BE2C (cell line): Measurements from ENCODE around the gene FFAR3.
"Not testable (repeated sequence)": the region's sequence is repeated elsewhere in the genome, so short reads cannot be mapped to it uniquely, and the experiment has no call there.

Experiments
- DNase-seq: peaks from one replicate; pipeline ENCODE4 v3.0.0-alpha.2; 2020
- H3K27me3 ChIP-seq: fragments of 250-450 bp; sonication (Bioruptor Pico); 2 replicates; pipeline ENCODE4 v1.5.1; 2020; ENCODE audit warnings: mild to moderate bottlenecking
- H3K36me3 ChIP-seq: fragments of 250-450 bp; sonication (Bioruptor Pico); 2 replicates; pipeline ENCODE4 v1.5.1; 2020; ENCODE audit warnings: mild to moderate bottlenecking
- H3K4me1 ChIP-seq: fragments of 250-450 bp; sonication (Bioruptor Pico); 2 replicates; pipeline ENCODE4 v1.5.1; 2020
- H3K4me3 ChIP-seq: 2 replicates; pipeline ENCODE4 v1.5.1; 2011; ENCODE audit warnings: low read depth, low read length
- H3K9me3 ChIP-seq: fragments of 250-450 bp; sonication (Bioruptor Pico); 2 replicates; pipeline ENCODE4 v1.5.1; 2020
- TF ChIP-seq, protein P1 (sequence below): IDR thresholded peaks from 2 replicates; pipeline ENCODE4 v1.5.1; 2012; ENCODE audit warnings: mild to moderate bottlenecking, low read depth, low read length

FFAR3 gene

DNA sequence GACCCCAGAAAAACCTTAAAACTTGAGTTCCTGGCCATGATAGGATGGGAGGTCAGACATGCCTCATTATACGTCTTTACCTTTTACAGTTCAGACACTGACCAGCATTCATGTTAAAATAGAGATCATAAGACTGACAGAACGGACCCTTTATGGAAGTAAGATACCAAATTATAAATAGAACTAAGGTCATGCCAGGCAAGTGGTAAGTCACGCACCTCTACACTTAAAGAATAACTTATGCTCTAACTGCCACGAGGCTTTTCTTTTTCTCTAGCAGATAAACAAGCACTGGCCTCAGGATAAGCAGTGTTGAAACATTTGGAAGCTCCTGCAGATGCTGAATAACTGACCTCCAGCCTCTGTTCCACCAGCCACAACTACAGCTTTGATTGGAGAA, 41.0 kb downstream of the FFAR3 start:
- Histone ChIP-seq H3K9me3 (no peaks in the 10 kb centered on the region), H3K4me1 (peaks cover 9% of the 10 kb centered on the region), H3K36me3 (no peaks in the 10 kb centered on the region), H3K4me3 (no peak overlapping the region), H3K27me3 (no peaks in the 10 kb centered on the region)
- no peak for DNase-seq
- TF ChIP-seq, protein P1, sequence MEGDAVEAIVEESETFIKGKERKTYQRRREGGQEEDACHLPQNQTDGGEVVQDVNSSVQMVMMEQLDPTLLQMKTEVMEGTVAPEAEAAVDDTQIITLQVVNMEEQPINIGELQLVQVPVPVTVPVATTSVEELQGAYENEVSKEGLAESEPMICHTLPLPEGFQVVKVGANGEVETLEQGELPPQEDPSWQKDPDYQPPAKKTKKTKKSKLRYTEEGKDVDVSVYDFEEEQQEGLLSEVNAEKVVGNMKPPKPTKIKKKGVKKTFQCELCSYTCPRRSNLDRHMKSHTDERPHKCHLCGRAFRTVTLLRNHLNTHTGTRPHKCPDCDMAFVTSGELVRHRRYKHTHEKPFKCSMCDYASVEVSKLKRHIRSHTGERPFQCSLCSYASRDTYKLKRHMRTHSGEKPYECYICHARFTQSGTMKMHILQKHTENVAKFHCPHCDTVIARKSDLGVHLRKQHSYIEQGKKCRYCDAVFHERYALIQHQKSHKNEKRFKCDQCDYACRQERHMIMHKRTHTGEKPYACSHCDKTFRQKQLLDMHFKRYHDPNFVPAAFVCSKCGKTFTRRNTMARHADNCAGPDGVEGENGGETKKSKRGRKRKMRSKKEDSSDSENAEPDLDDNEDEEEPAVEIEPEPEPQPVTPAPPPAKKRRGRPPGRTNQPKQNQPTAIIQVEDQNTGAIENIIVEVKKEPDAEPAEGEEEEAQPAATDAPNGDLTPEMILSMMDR, result no peak

DNA sequence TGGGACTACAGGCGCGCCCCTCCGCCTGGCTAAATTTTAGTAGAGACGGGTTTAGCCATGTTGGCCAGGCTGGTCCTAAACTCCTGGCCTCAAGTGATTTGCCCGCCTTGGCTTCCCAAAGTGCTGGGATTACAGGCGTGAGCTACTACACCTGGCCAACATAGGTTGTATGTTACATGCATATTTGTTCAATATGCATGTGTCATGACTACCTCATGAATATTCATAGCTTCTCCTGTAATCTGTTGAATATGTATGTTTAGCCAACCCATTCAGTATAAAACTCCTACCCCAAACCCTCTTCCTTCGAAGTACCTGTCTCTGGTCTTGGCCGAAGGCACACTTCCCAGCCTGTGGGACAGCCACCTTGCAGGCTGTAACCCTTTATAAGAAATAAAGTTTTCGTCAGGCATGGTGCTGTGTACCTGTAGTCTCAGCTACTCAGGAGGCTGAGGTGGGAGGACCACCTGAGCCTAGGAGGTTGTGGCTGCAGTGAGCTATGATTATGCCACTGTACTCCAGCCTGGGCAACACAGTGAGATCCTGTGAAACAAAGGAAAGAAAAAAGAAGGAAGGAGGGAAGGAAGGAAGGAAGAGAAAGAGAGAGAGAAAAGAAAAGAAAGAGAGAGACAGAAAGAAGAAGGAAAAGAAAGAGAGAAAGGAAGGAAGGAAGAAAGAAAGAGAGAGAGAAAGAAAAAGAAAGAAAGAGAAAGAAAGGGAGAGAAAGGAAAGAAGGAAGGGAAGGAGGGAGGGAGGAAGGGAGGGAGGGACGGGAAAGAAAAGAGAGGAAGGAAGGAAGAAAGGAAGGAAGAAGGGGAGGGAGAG, 41.9 kb downstream of the FFAR3 start:
- DNase-seq, result no peak
- Histone ChIP-seq H3K36me3 (no peaks in the 10 kb centered on the region), H3K4me3 (no peak overlapping the region), H3K9me3 (no peaks in the 10 kb centered on the region), H3K4me1 (peaks cover 9% of the 10 kb centered on the region), H3K27me3 (no peaks in the 10 kb centered on the region)
- TF ChIP-seq, protein P1, result no peak

DNA sequence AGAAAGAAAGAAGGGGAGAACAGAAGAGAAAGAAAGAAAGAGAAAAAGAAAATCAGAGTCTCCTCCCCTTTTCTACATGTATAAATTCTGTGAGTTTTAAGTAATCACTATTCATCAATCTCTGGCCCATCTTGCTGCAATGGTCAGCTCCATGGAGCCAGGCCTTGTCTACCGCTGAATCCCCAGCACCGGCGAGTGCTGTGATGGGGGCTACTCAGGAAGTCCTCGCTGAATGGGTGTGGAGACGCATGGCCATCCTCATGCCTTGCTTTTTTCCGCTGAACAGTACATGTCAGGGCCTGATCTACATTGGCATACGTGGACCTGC, 42.5 kb downstream of the FFAR3 start:
- DNase-seq, result no peak
- H3K9me3 ChIP-seq, result no peaks in the 10 kb centered on the region
- no peaks in the 10 kb centered on the region for H3K36me3 ChIP-seq
- TF ChIP-seq, protein P1, result no peak
- no peaks in the 10 kb centered on the region for H3K27me3 ChIP-seq
- H3K4me3 ChIP-seq, result no peak overlapping the region
- peaks cover 9% of the 10 kb centered on the region for H3K4me1 ChIP-seq

DNA sequence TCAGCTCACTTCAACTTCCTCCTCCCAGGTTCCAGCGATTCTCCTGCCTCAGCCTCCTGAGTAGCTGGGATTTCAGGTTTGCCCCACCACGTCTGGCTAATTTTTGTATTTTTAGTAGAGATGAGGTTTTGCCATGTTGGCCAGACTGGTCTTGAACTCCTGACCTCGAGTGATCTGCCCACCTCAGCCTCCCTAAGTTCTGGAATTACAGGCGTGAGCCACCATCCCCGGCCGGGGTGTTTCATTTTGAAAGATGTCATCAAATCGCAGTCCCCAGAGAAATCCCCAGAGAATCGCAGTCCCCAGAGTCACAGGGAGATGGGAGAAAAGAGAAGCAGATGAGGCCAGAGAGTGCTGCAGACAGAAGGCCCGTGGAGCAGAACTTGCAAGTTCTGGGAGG, 43.2 kb downstream of the FFAR3 start:
- not testable (repeated sequence) for H3K27me3 ChIP-seq, DNase-seq

DNA sequence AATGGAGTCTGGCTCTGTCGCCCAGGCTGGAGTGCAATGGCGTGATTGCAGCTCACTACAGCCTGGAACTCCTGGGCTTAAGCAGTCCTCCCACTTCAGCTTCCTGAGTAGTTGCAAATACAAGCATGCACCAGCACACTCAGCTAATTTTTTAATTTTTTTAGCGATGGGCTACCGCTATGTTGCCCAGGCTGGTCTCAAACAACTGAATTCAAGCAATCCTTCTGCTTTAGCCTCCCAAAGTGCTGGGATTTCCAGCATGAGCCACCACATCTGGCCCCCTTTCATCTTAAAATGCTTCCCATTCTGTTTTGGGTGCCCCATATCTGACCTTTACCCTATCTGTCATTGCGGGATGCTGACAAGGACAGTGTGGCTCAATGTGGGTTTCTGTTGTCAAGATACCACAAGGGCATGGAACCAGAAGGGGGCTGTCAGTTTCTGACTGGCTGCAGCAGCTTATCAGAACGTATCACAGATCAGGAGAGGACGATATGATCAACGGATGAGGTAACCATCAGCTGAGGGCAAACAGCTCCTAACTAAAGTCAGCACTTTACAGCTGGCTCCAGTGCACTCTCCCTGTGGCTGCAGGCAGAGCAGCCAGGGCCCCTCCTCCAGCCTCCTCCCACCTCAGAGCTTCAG, 45.0 kb downstream of the FFAR3 start:
- Histone ChIP-seq H3K4me1 (peaks cover 3% of the 10 kb centered on the region), H3K27me3 (no peaks in the 10 kb centered on the region), H3K4me3 (no peak overlapping the region), H3K9me3 (no peaks in the 10 kb centered on the region), H3K36me3 (no peaks in the 10 kb centered on the region)
- TF ChIP-seq, protein P1, result no peak
- DNase-seq, result no peak

More for the DNA sequence above, 43.2 kb downstream of the FFAR3 start:
- H3K9me3 ChIP-seq, H3K4me1 ChIP-seq, H3K36me3 ChIP-seq, H3K4me3 ChIP-seq: not testable (repeated sequence)

DNA sequence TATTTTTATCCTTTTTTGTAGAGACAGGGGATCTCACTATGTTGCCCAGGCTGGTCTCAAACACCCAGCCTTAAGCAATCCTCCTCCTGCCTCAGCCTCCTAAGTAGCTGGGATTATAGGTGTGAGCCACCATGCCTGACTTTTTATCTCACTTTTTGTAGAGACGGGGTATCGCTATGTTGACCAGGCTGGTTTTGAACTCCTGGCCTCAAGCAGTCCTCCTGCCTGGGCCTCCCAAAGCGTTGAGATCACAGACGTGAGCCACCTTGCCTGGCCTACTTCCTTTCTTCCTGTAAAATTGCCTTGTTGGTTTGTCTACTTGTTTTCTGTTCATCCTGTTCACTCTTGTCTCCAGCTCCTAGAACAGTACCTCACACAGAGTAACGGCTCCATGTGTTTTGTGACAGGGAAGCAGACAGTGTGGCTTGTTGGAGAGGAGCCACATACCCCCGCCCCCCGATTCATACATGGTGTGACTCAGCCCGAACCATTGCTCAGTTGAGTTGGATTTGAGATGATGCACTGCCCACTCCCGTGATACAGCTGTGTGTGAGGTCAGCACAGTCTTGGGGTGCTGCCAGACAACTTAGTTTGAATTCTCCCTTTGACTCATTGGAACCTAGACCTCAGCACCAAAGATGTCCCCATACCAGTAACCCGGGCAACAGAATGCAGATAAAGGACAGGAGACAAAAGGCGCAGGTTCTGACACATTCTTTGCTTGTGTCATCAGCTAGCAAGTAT, 46.8 kb downstream of the FFAR3 start:
- H3K27me3 ChIP-seq, result no peaks in the 10 kb centered on the region
- H3K9me3 ChIP-seq, result no peaks in the 10 kb centered on the region
- TF ChIP-seq, protein P1, result no peak
- H3K4me3 ChIP-seq, result no peak overlapping the region
- peaks cover 3% of the 10 kb centered on the region for H3K4me1 ChIP-seq
- no peaks in the 10 kb centered on the region for H3K36me3 ChIP-seq
- no peak for DNase-seq
